Lower leg skin (tissue), 3 donors: ENCODE results near the gene AP4M1.

Experiments used
- CTCF ChIP-seq, 3 donors: fragments of 450-650 bp; IDR thresholded peaks; one replicate each; pipeline ENCODE4 v1.5.1; 2016; ENCODE audit warnings: antibody characterized with exemption in 3 of 3, mild to moderate bottlenecking in 3 of 3, moderate library complexity in 2 of 3
- POLR2A ChIP-seq, 2 donors: fragments of 450-650 bp; IDR thresholded peaks; one replicate each; pipeline ENCODE4 v1.6.1; 2016 to 2017; ENCODE audit warnings: antibody characterized with exemption in 2 of 2, mild to moderate bottlenecking in 1 of 2, moderate library complexity in 1 of 2

- no peak for TF ChIP-seq POLR2A (IDR thresholded peaks at IDR 0.05)
- TF ChIP-seq CTCF (IDR thresholded peaks at IDR 0.05) = no peak
Measured at GRCh38 chr7:100098913-100099312, 2.5 kb upstream of the AP4M1 start.
